ENCODE measurements around the gene RHOA.

DNA sequence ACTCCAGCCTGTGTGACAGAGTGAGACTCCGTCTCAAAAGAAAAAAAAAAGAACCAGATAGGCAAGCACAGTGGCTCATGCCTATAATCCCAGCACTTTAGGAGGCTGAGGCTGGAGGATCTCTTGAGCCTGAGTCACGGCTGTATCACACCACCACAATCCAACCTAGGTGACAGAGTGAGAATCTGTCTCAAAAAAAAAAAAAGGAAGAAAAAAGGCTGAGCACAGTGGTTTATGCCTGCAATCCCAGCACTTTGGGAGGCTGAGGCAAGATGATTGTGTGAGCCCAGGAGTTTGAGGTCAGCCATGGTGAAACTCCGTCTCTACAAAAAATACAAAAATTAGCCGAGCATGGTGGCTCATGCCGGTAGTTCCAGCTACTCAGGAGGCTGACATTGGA, 23.0 kb upstream of the RHOA start:
- TF ChIP-seq, protein P1, sequence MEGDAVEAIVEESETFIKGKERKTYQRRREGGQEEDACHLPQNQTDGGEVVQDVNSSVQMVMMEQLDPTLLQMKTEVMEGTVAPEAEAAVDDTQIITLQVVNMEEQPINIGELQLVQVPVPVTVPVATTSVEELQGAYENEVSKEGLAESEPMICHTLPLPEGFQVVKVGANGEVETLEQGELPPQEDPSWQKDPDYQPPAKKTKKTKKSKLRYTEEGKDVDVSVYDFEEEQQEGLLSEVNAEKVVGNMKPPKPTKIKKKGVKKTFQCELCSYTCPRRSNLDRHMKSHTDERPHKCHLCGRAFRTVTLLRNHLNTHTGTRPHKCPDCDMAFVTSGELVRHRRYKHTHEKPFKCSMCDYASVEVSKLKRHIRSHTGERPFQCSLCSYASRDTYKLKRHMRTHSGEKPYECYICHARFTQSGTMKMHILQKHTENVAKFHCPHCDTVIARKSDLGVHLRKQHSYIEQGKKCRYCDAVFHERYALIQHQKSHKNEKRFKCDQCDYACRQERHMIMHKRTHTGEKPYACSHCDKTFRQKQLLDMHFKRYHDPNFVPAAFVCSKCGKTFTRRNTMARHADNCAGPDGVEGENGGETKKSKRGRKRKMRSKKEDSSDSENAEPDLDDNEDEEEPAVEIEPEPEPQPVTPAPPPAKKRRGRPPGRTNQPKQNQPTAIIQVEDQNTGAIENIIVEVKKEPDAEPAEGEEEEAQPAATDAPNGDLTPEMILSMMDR (IDR thresholded peaks at IDR 0.05), result no peak
- TF ChIP-seq POLR2A (IDR thresholded peaks at IDR 0.05) (no peak), POLR2AphosphoS5 (IDR thresholded peaks at IDR 0.05) (no peak)
